GM03348 (cell line): ENCODE data around the gene CAPSL.
"Not testable (repeated sequence)": the region's sequence is repeated elsewhere in the genome, so short reads cannot be mapped to it uniquely, and the experiment has no call there.

Experiments
- DNase-seq: peaks from one replicate; pipeline ENCODE4 v3.0.0; 2012; ENCODE audit warnings: low spot score

CAPSL gene

GRCh38 chr5:35938568-35939227 lies at the start of gene CAPSL:
Gene CAPSL (minus strand): TSS chr5:35938622. CDS start chr5:35921120, 17,502 bp downstream.
- DNase-seq, result no peak

GRCh38 chr5:35987776-35988175 lies 49.4 kb upstream of the CAPSL start:
- DNase-seq, result no peak

GRCh38 chr5:35979715-35980114 lies 41.3 kb upstream of the CAPSL start:
- no peak for DNase-seq

- DNase-seq, result not testable (repeated sequence)
Measured at GRCh38 chr5:35976859-35977258, 38.4 kb upstream of the CAPSL start.

GRCh38 chr5:35974570-35974969 lies 36.1 kb upstream of the CAPSL start:
- no peak for DNase-seq

GRCh38 chr5:35971878-35972210 lies 33.4 kb upstream of the CAPSL start:
- DNase-seq, result no peak

- no peak for DNase-seq
Measured at GRCh38 chr5:35971186-35971877, 32.9 kb upstream of the CAPSL start.

GRCh38 chr5:35963381-35963843 lies 25.0 kb upstream of the CAPSL start:
- DNase-seq, result no peak

- no peak for DNase-seq
Measured at GRCh38 chr5:35960328-35960727, 21.9 kb upstream of the CAPSL start.

- no peak for DNase-seq
Measured at GRCh38 chr5:35956429-35956828, 18.0 kb upstream of the CAPSL start.

GRCh38 chr5:35954175-35954574 lies 15.8 kb upstream of the CAPSL start:
- no peak for DNase-seq

GRCh38 chr5:35947085-35947484 lies 8.7 kb upstream of the CAPSL start:
- no peak for DNase-seq

GRCh38 chr5:35939639-35940038 lies 1.2 kb upstream of the CAPSL start:
- DNase-seq, result no peak

- peak; percentile 79 for DNase-seq
Measured at GRCh38 chr5:35926389-35927051, 11.9 kb downstream of the CAPSL start.

GRCh38 chr5:35924950-35925722 lies 13.3 kb downstream of the CAPSL start:
- peak; percentile 86 for DNase-seq

GRCh38 chr5:35924122-35924949 lies 14.1 kb downstream of the CAPSL start:
- DNase-seq, result peak; percentile 64

GRCh38 chr5:35922468-35922867 lies 16.0 kb downstream of the CAPSL start:
- DNase-seq, result no peak

- no peak for DNase-seq
Measured at GRCh38 chr5:35921930-35922329, 16.5 kb downstream of the CAPSL start.

- no peak for DNase-seq
Measured at GRCh38 chr5:35920890-35921289, 17.5 kb downstream of the CAPSL start.

- peak; percentile 79 for DNase-seq
Measured at GRCh38 chr5:35919191-35919590, 19.2 kb downstream of the CAPSL start.

- no peak for DNase-seq
Measured at GRCh38 chr5:35908814-35909213, 29.6 kb downstream of the CAPSL start.

GRCh38 chr5:35908228-35908627 lies 30.2 kb downstream of the CAPSL start:
- no peak for DNase-seq
